Retinal pigment epithelial cell (primary cell): ENCODE data around the gene SULT2B1.
"Not testable (repeated sequence)": the region's sequence is repeated elsewhere in the genome, so short reads cannot be mapped to it uniquely, and the experiment has no call there.

Experiments
- DNase-seq: peaks from one replicate; pipeline ENCODE4 v3.0.0-alpha.2; 2010; ENCODE audit warnings: low read depth
- H3K4me3 ChIP-seq: 2 replicates; pipeline ENCODE4 v1.5.1; 2011; ENCODE audit warnings: mild to moderate bottlenecking, low read length, control low read depth, moderate library complexity
- CTCF ChIP-seq: conservative IDR thresholded peaks from 2 replicates; pipeline ENCODE4 v1.5.1; 2011; ENCODE audit warnings: low read depth, low read length, control low read depth, inconsistent platforms

The SULT2B1 gene

GRCh38 chr19:48629297-48629598, 77.3 kb downstream of the SULT2B1 start:
- H3K4me3 ChIP-seq: no peak overlapping the region
- no peak for DNase-seq
- TF ChIP-seq CTCF: no peak

GRCh38 chr19:48629599-48630295, 77.8 kb downstream of the SULT2B1 start:
- no peak overlapping the region for H3K4me3 ChIP-seq
- DNase-seq: no peak
- TF ChIP-seq CTCF: no peak

GRCh38 chr19:48630296-48631063, 78.5 kb downstream of the SULT2B1 start:
- no peak for DNase-seq
- TF ChIP-seq CTCF: no peak
- H3K4me3 ChIP-seq: no peak overlapping the region

- DNase-seq: no peak
- no peak for TF ChIP-seq CTCF
- H3K4me3 ChIP-seq: no peak overlapping the region
These were observed 79.3 kb downstream of the SULT2B1 start for GRCh38 chr19:48631225-48631624.

- not testable (repeated sequence) for DNase-seq, H3K4me3 ChIP-seq
These were observed 80.3 kb downstream of the SULT2B1 start for GRCh38 chr19:48632286-48632685.

GRCh38 chr19:48632692-48633147, 80.7 kb downstream of the SULT2B1 start:
- no peak overlapping the region for H3K4me3 ChIP-seq
- DNase-seq: no peak
- no peak for TF ChIP-seq CTCF

- H3K4me3 ChIP-seq: no peak overlapping the region
- no peak for DNase-seq
- no peak for TF ChIP-seq CTCF
These were observed 81.4 kb downstream of the SULT2B1 start for GRCh38 chr19:48633148-48634035.
